ENCODE results near the gene SLC6A9. TPM values are rescaled to one million over a fixed set of nuclear protein-coding genes. Genes with fewer than 3 reads are reported as not detected.

Gene SLC6A9
- 6.5 TPM for total RNA-seq

GRCh38 chr1:44031252-44032169 is at the start of gene SLC6A9:
SLC6A9 (minus strand) TSS chr1:44031462; CDS start chr1:44024277, 7,185 bp downstream.
- ATAC-seq (peak; percentile 66), DNase-seq (ENCODE audit: low spot score) (peak; percentile 73)
- intact Hi-C loops (cut with DNase I), result loop anchor here (5.0 kb wide), 1 partner anchor 269 kb away; no protein-coding TSS in a partner anchor

- intact Hi-C loops (cut with DNase I), result no loop called here
- DNase-seq (ENCODE audit: low spot score) (no peak), ATAC-seq (no peak)
Measured at GRCh38 chr1:44079566-44079965, 48.3 kb upstream of the SLC6A9 start.

- ATAC-seq (no peak), DNase-seq (ENCODE audit: low spot score) (no peak)
- intact Hi-C loops (cut with DNase I), result no loop called here
Measured at GRCh38 chr1:44078104-44078503, 46.8 kb upstream of the SLC6A9 start.

GRCh38 chr1:44077421-44077820 is 46.2 kb upstream of the SLC6A9 start:
- DNase-seq (ENCODE audit: low spot score), result no peak
- intact Hi-C loops (cut with DNase I), result no loop called here
- no peak for ATAC-seq

GRCh38 chr1:44076066-44076465 is 44.8 kb upstream of the SLC6A9 start:
- intact Hi-C loops (cut with DNase I), result no loop called here
- DNase-seq (ENCODE audit: low spot score) (no peak), ATAC-seq (no peak)

- intact Hi-C loops (cut with DNase I), result no loop called here
- DNase-seq (ENCODE audit: low spot score) (no peak), ATAC-seq (no peak)
Measured at GRCh38 chr1:44074415-44074814, 43.2 kb upstream of the SLC6A9 start.

GRCh38 chr1:44073528-44073927 is 42.3 kb upstream of the SLC6A9 start:
- intact Hi-C loops (cut with DNase I), result no loop called here
- ATAC-seq (no peak), DNase-seq (ENCODE audit: low spot score) (no peak)

GRCh38 chr1:44072821-44073220 is 41.6 kb upstream of the SLC6A9 start:
- DNase-seq (ENCODE audit: low spot score) (no peak), ATAC-seq (no peak)
- intact Hi-C loops (cut with DNase I), result no loop called here

GRCh38 chr1:44072204-44072603 is 40.9 kb upstream of the SLC6A9 start:
- DNase-seq (ENCODE audit: low spot score) (no peak), ATAC-seq (no peak)
- intact Hi-C loops (cut with DNase I), result no loop called here

- DNase-seq (ENCODE audit: low spot score), result no peak
- intact Hi-C loops (cut with DNase I), result no loop called here
- ATAC-seq, result no peak
Measured at GRCh38 chr1:44071461-44071860, 40.2 kb upstream of the SLC6A9 start.

GRCh38 chr1:44068442-44068921 is 37.2 kb upstream of the SLC6A9 start:
- intact Hi-C loops (cut with DNase I), result no loop called here
- DNase-seq (ENCODE audit: low spot score) (no peak), ATAC-seq (peak; percentile 68)

- intact Hi-C loops (cut with DNase I), result no loop called here
- peak; percentile 48 for ATAC-seq
Measured at GRCh38 chr1:44067266-44068250, 36.3 kb upstream of the SLC6A9 start.

GRCh38 chr1:44062656-44063179 is 31.5 kb upstream of the SLC6A9 start:
- no peak for DNase-seq (ENCODE audit: low spot score)
- intact Hi-C loops (cut with DNase I), result no loop called here
- no peak for ATAC-seq

More at GRCh38 chr1:44067266-44068250, 36.3 kb upstream of the SLC6A9 start:
- DNase-seq (ENCODE audit: low spot score), result no peak

- no peak for ATAC-seq
- intact Hi-C loops (cut with DNase I), result no loop called here
- DNase-seq (ENCODE audit: low spot score), result no peak
Measured at GRCh38 chr1:44061857-44062256, 30.6 kb upstream of the SLC6A9 start.

GRCh38 chr1:44060830-44061267 is 29.6 kb upstream of the SLC6A9 start:
- intact Hi-C loops (cut with DNase I), result no loop called here

GRCh38 chr1:44059664-44060355 is 28.5 kb upstream of the SLC6A9 start:
- ATAC-seq (no peak), DNase-seq (ENCODE audit: low spot score) (no peak)
- intact Hi-C loops (cut with DNase I), result no loop called here

More at GRCh38 chr1:44060830-44061267, 29.6 kb upstream of the SLC6A9 start:
- ATAC-seq, result no peak
- DNase-seq (ENCODE audit: low spot score), result no peak

- no peak for ATAC-seq
- intact Hi-C loops (cut with DNase I), result no loop called here
- DNase-seq (ENCODE audit: low spot score), result no peak
Measured at GRCh38 chr1:44059212-44059611, 27.9 kb upstream of the SLC6A9 start.

- no peak for DNase-seq (ENCODE audit: low spot score)
- intact Hi-C loops (cut with DNase I), result no loop called here
- no peak for ATAC-seq
Measured at GRCh38 chr1:44057293-44057692, 26.0 kb upstream of the SLC6A9 start.

GRCh38 chr1:44053394-44053793 is 22.1 kb upstream of the SLC6A9 start:
- intact Hi-C loops (cut with DNase I), result no loop called here
- ATAC-seq, result no peak
- DNase-seq (ENCODE audit: low spot score), result no peak
